ENCODE measurements around the gene CCL25.

Gene CCL25

GRCh38 chr19:8050274-8051096 is 2.1 kb upstream of the CCL25 start:
- Histone ChIP-seq H3K9me3 (ENCODE audit: control insufficient read depth, insufficient read depth, low read length) (no peaks in the 10 kb centered on the region), H3K36me3 (ENCODE audit: control insufficient read depth, insufficient read depth, low read length) (no peaks in the 10 kb centered on the region), H3K4me3 (ENCODE audit: low read depth, low read length) (peak overlapping the region; percentile 58), H3K27me3 (ENCODE audit: control insufficient read depth, insufficient read depth, low read length) (peaks cover 5% of the 10 kb centered on the region), H3K4me1 (ENCODE audit: control insufficient read depth, insufficient read depth, low read length) (peaks cover 5% of the 10 kb centered on the region), H3K9ac (ENCODE audit: low read depth, low read length) (no peak overlapping the region)

DNA sequence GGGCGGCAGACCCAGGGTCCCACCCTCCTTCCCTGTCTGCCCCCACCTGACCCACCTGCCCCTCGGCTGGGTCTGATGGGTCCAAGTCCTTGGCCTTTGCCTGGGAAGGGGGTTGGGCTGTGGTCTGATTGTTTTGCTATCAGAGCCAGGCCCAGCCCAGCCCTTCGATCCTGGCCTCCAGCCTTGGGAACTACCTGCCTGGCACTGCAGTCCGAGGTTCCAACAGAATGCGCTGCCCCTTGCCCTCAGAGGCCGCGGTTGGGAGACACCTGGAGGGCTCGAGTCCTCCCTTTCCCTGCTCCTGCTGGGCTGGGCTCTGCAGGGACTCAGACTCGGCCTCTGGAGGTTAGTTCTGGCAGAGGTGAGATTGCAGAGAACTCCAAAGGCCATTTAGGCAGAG is 1.6 kb downstream of the CCL25 start:
- no peaks in the 10 kb centered on the region for H3K36me3 ChIP-seq (ENCODE audit: control insufficient read depth, insufficient read depth, low read length)
- peaks cover 5% of the 10 kb centered on the region for H3K4me1 ChIP-seq (ENCODE audit: control insufficient read depth, insufficient read depth, low read length)
- H3K4me3 ChIP-seq (ENCODE audit: low read depth, low read length): no peak overlapping the region
- no peak overlapping the region for H3K9ac ChIP-seq (ENCODE audit: low read depth, low read length)
- peaks cover 5% of the 10 kb centered on the region for H3K27me3 ChIP-seq (ENCODE audit: control insufficient read depth, insufficient read depth, low read length)
- H3K9me3 ChIP-seq (ENCODE audit: control insufficient read depth, insufficient read depth, low read length): no peaks in the 10 kb centered on the region

DNA sequence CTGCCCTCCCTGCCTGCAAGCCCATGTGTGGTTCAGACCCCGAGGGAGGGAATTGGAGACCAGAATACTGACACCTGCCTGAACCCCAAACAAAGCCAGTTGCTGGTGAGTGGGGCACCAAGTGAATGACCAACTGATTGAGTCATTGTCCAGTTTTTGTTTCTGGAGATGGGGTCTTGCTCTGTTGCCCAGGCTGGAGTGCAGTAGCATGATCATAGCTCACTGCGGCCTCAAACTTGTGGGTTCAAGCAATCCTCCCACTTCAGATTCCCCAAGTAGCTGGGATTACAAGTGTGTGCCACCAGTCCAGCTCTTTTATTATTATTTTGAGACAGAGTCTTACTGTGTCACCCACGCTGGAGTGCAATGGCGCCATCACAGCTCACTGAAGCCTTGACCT is 4.0 kb downstream of the CCL25 start:
- Histone ChIP-seq H3K4me3 (ENCODE audit: low read depth, low read length) (no peak overlapping the region), H3K9me3 (ENCODE audit: control insufficient read depth, insufficient read depth, low read length) (no peaks in the 10 kb centered on the region), H3K4me1 (ENCODE audit: control insufficient read depth, insufficient read depth, low read length) (peaks cover 5% of the 10 kb centered on the region), H3K27me3 (ENCODE audit: control insufficient read depth, insufficient read depth, low read length) (no peaks in the 10 kb centered on the region), H3K36me3 (ENCODE audit: control insufficient read depth, insufficient read depth, low read length) (no peaks in the 10 kb centered on the region), H3K9ac (ENCODE audit: low read depth, low read length) (no peak overlapping the region)

GRCh38 chr19:8057545-8058270 is 5.1 kb downstream of the CCL25 start:
- no peaks in the 10 kb centered on the region for H3K27me3 ChIP-seq (ENCODE audit: control insufficient read depth, insufficient read depth, low read length)
- H3K9me3 ChIP-seq (ENCODE audit: control insufficient read depth, insufficient read depth, low read length): no peaks in the 10 kb centered on the region
- H3K36me3 ChIP-seq (ENCODE audit: control insufficient read depth, insufficient read depth, low read length): no peaks in the 10 kb centered on the region
- H3K4me1 ChIP-seq (ENCODE audit: control insufficient read depth, insufficient read depth, low read length): peaks cover under 1% of the 10 kb centered on the region
- no peak overlapping the region for H3K9ac ChIP-seq (ENCODE audit: low read depth, low read length)
- H3K4me3 ChIP-seq (ENCODE audit: low read depth, low read length): no peak overlapping the region

DNA sequence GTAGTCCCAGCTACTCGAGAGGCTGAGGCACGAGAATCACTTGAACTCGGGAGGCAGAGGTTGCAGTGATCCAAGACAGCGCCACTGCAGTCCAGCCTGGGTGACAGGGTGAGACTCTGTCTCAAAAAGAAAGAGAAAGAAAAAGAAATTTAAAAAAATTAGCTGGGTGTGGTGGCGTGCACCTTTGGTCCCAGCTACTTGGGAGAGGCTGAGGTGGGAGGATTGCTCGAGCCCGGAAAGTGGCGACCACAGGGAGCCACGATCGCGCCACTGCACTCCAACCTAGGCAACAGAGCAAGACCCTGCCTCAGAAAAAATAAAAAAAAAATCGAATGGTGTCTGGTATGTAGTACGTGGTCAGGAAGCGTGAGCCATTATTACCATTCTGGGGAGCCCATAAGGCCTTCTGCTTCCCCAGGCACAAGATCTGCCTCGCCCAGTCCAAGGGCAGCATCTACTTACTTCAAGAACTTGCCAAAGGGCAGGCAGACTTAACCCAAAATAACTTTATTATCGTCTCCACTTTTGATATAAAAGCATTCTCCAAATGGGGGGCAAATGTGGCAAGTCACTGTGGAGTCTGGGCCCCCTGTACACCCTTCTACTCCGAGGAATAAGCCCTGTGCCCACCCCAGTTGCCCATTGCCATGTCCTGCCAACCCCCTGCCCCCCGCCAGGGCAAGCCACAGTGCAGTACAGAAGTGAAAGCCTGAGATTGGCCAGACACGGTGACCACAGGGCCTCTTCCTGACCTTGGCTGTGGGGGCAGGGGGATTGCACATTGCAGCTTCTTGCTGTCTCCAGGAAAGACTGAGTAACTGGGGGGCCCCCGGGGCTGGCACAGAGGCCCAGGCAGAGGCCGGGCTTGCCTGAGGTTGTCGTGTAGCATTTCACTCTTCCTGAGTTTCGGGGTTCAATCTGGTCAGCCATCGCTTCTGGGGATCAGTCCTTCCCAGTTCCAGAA is 12.6 kb downstream of the CCL25 start:
- H3K4me1 ChIP-seq (ENCODE audit: control insufficient read depth, insufficient read depth, low read length): no peaks in the 10 kb centered on the region

DNA sequence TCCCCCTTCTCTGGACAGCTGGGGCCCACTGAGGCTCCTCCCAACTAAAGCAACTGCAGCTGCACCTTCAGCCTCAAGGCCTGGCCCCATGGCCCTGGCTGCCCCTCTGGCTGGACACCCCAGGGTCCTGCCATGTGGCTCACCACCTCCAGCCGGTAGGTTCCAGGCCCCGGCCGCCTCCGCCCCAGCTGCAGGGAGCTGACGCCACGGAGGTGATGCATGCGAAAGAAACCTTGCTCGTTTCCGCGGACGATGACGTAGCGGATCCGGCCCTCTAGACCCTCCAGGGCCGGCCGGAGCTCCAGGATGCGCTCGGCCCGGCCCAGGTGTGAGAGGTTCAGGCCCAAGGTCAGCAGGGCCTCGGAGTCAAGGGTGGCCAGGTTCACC is 13.3 kb downstream of the CCL25 start:
- Histone ChIP-seq H3K9me3 (ENCODE audit: control insufficient read depth, insufficient read depth, low read length) (no peaks in the 10 kb centered on the region), H3K36me3 (ENCODE audit: control insufficient read depth, insufficient read depth, low read length) (no peaks in the 10 kb centered on the region), H3K4me1 (ENCODE audit: control insufficient read depth, insufficient read depth, low read length) (no peaks in the 10 kb centered on the region), H3K4me3 (ENCODE audit: low read depth, low read length) (no peak overlapping the region), H3K27me3 (ENCODE audit: control insufficient read depth, insufficient read depth, low read length) (no peaks in the 10 kb centered on the region), H3K9ac (ENCODE audit: low read depth, low read length) (no peak overlapping the region)

More for the DNA sequence above, 12.6 kb downstream of the CCL25 start:
- Histone ChIP-seq H3K9me3 (ENCODE audit: control insufficient read depth, insufficient read depth, low read length) (no peaks in the 10 kb centered on the region), H3K27me3 (ENCODE audit: control insufficient read depth, insufficient read depth, low read length) (no peaks in the 10 kb centered on the region), H3K36me3 (ENCODE audit: control insufficient read depth, insufficient read depth, low read length) (no peaks in the 10 kb centered on the region), H3K9ac (ENCODE audit: low read depth, low read length) (no peak overlapping the region), H3K4me3 (ENCODE audit: low read depth, low read length) (no peak overlapping the region)

- no peaks in the 10 kb centered on the region for H3K36me3 ChIP-seq (ENCODE audit: control insufficient read depth, insufficient read depth, low read length)
- H3K9me3 ChIP-seq (ENCODE audit: control insufficient read depth, insufficient read depth, low read length): no peaks in the 10 kb centered on the region
- no peaks in the 10 kb centered on the region for H3K4me1 ChIP-seq (ENCODE audit: control insufficient read depth, insufficient read depth, low read length)
- no peaks in the 10 kb centered on the region for H3K27me3 ChIP-seq (ENCODE audit: control insufficient read depth, insufficient read depth, low read length)
- no peak overlapping the region for H3K9ac ChIP-seq (ENCODE audit: low read depth, low read length)
- H3K4me3 ChIP-seq (ENCODE audit: low read depth, low read length): no peak overlapping the region
Measured at GRCh38 chr19:8069096-8069973, 16.8 kb downstream of the CCL25 start.

DNA sequence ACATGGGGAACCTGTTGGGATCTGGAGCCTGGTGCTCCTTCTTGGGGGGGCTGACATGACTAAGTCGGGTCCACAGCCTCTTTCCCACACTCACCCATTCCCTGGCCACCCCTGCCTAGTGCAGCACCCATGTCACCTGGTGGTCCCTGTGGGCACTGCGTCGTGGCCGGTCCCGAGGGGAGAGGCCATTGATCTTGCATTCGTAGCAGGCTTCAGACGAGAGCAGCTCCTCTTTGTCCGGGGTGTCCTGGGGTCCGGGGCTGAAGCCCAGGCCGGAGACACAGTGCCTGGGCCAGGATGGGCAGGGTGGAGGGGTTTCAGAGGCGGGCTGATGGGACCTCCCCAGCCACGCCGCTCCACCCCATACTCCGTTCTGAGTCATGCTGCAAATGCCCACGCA is 19.4 kb downstream of the CCL25 start:
- Histone ChIP-seq H3K36me3 (ENCODE audit: control insufficient read depth, insufficient read depth, low read length) (peaks cover 2% of the 10 kb centered on the region), H3K27me3 (ENCODE audit: control insufficient read depth, insufficient read depth, low read length) (no peaks in the 10 kb centered on the region), H3K9me3 (ENCODE audit: control insufficient read depth, insufficient read depth, low read length) (no peaks in the 10 kb centered on the region), H3K4me3 (ENCODE audit: low read depth, low read length) (no peak overlapping the region), H3K4me1 (ENCODE audit: control insufficient read depth, insufficient read depth, low read length) (no peaks in the 10 kb centered on the region), H3K9ac (ENCODE audit: low read depth, low read length) (no peak overlapping the region)

- H3K4me1 ChIP-seq (ENCODE audit: control insufficient read depth, insufficient read depth, low read length): no peaks in the 10 kb centered on the region
Measured at GRCh38 chr19:8074501-8074900, 21.9 kb downstream of the CCL25 start.

GRCh38 chr19:8075158-8076074 is 22.9 kb downstream of the CCL25 start:
- Histone ChIP-seq H3K27me3 (ENCODE audit: control insufficient read depth, insufficient read depth, low read length) (no peaks in the 10 kb centered on the region), H3K36me3 (ENCODE audit: control insufficient read depth, insufficient read depth, low read length) (peaks cover 2% of the 10 kb centered on the region), H3K4me3 (ENCODE audit: low read depth, low read length) (no peak overlapping the region), H3K4me1 (ENCODE audit: control insufficient read depth, insufficient read depth, low read length) (no peaks in the 10 kb centered on the region), H3K9ac (ENCODE audit: low read depth, low read length) (no peak overlapping the region), H3K9me3 (ENCODE audit: control insufficient read depth, insufficient read depth, low read length) (no peaks in the 10 kb centered on the region)

More at GRCh38 chr19:8074501-8074900, 21.9 kb downstream of the CCL25 start:
- Histone ChIP-seq H3K36me3 (ENCODE audit: control insufficient read depth, insufficient read depth, low read length) (peaks cover 2% of the 10 kb centered on the region), H3K9me3 (ENCODE audit: control insufficient read depth, insufficient read depth, low read length) (no peaks in the 10 kb centered on the region), H3K9ac (ENCODE audit: low read depth, low read length) (no peak overlapping the region), H3K27me3 (ENCODE audit: control insufficient read depth, insufficient read depth, low read length) (no peaks in the 10 kb centered on the region), H3K4me3 (ENCODE audit: low read depth, low read length) (no peak overlapping the region)
